ENCODE measurements around the gene SGK1.
"Not testable (repeated sequence)": the region's sequence is repeated elsewhere in the genome, so short reads cannot be mapped to it uniquely, and the experiment has no call there.

SGK1 gene

DNA sequence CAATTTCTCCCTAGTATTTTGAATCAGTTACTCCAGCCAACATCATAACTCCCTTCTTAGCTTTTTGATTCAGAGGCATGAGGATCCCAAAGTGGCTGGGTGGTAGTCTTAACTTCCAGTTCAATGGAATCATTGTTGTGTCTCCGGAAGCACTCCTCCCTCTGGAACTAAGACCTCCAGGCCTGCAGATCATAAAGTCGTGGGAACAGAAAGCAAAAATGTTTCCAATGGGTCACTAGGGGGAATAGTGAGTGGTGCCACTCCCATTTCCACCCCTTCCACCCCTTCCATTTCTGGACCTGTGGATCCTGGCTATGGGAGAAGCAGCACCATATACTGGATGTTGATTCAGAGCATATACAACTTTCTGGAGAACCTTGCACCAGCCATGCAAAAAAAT is 130.8 kb downstream of the SGK1 start:
- DNase-seq (ENCODE audit: low spot score) = no peak

DNA sequence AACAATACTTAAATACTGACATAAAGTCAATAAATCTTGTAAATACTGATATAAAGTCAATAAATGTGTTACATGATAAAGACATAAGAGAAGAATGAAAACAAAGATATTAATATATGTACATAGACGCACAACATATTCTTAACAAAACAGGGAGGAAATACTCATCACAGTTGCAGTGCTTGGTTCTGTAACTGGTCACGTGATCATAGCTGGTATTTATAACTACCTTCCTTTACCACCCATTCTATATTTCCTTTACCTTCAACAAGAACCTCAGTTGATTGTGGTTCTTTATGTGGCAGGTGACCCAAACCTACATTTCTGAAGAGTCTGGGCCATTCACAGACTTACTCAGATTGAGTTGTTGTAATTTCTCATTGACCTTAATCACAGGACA is 131.6 kb downstream of the SGK1 start:
- no peak for DNase-seq (ENCODE audit: low spot score)

DNA sequence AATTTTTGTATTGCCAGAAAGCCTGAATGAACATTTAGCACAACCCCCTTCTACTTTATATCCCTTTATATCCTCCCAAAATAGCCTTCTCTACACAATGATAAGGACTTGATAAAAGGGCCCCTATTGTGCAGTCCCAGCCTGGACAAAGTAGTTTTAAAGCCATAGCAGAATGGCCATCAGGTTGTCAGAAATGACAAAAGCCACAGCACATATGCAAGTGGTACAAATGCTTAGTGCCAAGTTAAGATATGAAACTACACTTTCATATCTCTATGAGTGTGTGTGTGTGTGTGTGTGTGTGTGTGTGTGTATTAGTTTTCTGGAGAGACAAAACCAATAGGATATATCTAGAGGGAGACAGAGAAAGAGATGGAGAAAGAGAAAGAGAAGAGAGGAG is 132.6 kb downstream of the SGK1 start:
- DNase-seq (ENCODE audit: low spot score) = no peak

DNA sequence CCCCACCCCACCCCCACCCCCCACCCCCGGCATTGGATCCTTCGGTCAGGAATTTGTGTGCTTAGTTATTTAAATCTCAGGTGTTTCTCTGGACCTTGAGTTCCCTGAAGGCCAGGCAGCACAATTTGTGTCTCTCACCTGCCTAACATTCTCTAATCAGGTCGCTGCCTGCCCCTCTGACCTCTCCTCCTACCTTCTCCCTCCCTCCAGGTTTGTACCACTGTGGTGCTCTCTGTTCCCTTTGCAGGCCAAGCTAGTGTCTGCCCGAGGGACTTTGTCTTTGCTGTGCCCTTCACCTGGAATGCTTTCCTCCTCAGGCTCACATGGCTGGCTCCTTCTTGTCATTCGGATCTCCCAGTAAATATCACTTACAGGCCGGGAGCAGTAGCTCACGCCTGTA is 134.1 kb downstream of the SGK1 start:
- DNase-seq (ENCODE audit: low spot score) = no peak

DNA sequence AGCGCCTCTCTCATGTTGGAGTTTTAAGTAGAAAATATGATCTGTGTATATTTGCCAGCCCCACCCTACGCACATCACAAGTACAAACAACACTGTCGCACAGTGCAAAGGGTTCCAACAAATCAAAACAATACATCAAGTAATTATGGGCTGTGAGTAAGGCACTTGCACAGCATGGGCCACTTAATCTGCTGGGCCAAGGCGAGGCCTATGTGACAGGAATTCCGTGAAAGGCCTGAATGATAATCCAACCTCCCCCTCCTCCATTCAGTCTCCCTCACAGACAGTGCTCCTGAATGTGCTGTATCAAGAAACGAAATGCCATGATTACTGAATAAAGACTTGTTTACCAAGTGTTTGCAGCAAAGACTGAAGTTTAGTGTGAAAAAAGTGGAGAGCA is 135.4 kb downstream of the SGK1 start:
- no peak for DNase-seq (ENCODE audit: low spot score)

DNA sequence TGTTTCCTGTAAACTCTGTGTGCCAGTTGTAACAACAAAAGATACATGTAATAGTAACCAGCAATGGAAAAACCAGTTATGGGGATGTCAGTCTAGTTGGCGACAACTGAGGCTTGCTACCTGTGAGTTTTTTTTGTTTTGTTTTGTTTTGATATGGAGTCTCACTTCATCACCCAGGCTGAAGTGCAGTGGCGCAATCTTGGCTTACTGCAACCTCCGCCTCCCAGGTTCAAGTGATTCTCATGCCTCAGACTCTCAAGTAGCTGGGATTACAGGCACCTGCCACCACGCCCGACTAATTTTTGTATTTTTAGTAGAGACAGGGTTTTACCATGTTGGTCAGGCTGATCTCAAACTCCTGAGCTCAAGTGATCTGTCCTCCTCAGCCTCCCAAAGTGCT is 136.2 kb downstream of the SGK1 start:
- not testable (repeated sequence) for DNase-seq (ENCODE audit: low spot score)

DNA sequence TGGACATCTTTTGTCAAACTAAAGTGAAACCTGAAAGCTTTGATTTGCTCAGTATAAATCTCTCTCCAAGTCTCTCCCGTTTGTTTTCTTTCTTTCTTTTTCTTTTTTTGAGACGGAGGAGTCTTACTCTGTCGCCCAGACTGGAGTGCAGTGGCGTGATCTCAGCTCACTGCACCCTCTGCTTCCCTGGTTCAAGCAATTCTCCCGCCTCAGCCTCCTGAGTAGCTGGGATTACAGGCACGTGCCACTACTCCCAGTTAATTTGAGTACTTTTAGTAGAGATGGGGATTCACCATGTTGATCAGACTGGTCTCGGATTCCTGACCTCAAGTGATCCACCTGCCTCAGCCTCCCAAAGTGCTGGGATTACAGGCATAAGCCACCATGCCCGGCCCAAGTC is 136.7 kb downstream of the SGK1 start:
- DNase-seq (ENCODE audit: low spot score) = not testable (repeated sequence)

DNA sequence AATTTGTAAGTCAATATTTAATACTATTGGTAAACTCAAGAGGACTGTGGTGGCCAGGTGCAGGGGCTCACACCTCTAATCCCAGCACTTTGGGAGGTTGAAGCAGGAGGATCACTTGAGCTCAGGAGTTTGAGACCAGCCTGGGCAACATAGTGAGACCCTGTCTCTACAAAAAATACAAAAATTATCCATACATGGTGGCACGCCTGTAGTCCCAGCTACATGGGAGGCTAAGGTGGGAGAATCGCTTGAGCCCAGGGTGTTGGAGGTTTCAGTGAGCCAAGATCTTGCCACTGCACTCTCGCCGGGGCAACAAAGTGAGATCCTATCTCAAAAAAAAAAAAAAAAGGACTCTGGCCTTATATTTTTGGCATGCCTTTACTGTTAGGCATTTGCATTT is 137.4 kb downstream of the SGK1 start:
- not testable (repeated sequence) for DNase-seq (ENCODE audit: low spot score)

DNA sequence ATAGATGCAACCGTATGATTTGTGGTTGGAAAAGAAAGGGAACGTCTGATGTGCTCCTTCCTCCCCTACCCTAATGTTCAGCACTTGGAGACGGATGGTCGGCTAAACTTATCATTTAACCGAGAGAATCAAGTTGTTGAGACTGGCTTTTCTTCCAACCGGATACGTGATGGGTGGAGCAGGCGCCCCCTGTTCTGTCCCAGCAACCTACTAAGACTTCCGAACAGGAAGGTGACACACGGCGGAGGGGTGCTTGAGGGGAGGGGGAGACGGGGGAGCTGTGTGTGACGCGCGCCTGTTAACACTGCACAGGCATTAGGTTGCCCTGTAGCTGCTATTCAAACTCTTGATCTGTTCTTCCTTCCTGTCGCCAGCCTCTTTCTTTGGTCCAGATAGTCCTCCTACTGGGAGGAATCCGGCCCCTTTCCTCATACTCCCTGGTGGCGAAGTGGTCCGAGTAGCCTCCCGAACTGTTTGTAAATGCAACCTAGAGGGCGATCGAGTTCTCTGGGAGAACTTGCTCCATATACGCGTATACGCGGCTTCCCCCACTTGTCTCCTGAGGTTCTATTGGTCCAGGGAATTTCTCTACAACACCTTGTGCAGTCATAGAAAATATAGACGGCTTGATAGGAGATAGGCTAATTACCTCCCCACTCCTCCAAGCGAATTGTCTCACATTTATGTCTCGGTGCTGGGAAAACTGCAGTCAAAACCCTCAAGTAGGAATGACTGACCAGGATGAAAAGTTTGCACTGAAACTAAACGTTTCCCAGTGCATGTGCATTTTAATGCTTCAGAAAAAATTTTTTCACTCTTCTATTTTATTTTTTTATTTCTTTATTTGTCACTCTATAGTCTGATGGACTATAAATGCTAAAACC is 139.5 kb downstream of the SGK1 start:
- DNase-seq (ENCODE audit: low spot score) = peak; percentile 88

DNA sequence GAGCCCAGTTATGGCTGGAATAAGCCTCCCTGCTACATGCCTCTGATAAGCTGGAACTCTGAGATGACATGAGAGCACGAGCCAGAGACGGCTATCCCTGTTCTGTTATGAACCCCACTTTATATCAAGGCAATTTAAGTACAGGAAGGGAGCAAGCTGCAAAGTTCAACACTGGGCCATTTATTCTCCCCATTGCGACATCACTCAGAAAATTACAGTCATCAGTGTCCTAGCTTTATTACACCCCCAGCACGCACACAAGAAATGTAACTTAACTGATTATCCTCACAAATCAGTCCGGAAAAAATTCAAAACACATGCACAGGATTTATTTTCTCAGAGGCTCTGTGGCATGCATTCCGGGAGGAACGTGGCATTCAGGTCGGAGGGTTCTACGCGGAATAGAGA is 140.2 kb downstream of the SGK1 start:
- peak; percentile 55 for DNase-seq (ENCODE audit: low spot score)

DNA sequence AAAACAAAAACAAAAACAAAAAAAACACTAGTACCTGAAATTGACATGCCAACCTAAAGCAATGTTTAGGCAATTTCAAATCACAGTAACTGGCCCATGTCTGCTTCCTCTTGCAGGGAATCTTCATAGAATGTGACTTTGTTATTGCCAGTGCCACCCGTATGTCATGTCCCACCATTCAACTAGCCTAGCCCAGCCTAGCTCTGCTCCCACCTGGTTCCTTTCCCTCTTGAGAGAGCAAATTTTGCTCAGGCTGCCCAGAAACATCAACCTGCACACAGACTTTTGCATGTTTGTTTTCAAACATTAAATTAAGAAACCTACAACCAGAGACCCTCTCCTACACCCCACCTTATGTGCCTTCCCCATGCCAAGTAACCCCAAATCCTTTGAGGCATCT is 140.7 kb downstream of the SGK1 start:
- no peak for DNase-seq (ENCODE audit: low spot score)

DNA sequence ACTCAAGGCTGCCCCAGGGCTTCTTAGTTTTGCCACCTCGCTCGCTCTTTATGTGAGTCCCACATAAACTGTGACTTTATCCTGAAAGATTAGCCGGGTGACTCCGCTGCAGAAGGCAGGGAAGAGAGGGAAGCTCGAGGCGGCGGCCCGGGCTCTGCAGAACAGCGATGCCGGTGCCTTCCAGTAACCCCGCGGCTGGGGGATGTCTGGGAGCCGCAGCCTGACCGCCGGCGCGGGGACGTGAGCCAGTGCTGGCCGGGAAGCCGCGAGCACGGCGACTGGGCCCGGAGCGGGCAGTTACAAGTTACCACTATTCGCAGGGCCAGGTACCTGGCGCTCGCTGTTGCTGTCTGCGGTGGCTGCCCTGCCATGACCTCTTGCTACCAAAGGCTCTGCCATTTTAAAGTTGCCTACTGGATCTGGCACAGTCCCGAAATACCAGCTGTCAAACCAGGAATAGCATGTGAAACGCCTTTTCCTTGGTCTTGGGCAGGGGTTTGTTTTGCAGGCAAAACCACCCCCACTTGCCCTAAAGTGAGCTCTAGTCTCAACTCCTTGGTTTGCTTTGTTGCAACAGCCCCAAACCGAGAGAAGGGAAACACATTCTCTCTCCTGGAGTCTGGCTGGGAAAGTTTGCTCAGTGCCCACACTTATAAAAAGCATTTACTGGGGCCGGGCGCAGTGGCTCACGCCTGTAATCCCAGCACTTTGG is 141.5 kb downstream of the SGK1 start:
- DNase-seq (ENCODE audit: low spot score) = peak; percentile 37

DNA sequence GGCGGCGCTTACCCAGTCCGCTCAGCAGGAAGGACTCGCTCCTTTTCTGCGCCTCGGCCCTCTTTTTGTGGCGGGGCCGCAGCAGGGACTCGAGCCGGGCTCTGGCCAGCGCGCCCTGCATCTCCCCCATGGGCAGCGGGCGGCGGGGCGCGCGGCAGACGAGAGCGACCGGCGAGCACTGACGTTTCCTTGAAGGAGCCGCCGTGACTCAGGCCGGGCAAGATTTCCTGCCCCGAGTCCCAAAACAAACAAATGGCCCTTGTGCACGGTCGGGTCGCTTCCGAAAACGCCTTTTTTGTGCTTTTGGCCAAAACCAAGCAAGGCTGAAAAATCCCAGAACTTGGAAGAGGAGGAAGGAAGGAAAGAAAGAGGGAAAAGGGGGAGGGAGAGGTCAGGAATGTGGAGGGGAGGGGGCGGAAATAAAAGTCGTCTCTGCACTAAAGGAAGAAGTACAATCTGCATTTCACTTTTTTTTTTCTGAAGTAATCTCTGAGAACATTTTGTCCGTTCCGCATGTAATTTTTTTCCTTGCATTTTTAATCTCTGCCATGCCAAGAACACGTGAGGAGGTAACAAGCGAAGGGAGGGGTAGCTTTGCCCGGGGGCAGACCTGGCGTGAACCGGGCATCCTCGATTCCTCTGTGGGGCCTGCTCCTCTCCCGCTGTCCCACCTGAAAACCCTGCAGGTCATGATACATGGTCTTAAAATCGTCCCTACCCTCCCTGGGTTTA is 142.2 kb downstream of the SGK1 start:
- DNase-seq (ENCODE audit: low spot score) = peak; percentile 74

DNA sequence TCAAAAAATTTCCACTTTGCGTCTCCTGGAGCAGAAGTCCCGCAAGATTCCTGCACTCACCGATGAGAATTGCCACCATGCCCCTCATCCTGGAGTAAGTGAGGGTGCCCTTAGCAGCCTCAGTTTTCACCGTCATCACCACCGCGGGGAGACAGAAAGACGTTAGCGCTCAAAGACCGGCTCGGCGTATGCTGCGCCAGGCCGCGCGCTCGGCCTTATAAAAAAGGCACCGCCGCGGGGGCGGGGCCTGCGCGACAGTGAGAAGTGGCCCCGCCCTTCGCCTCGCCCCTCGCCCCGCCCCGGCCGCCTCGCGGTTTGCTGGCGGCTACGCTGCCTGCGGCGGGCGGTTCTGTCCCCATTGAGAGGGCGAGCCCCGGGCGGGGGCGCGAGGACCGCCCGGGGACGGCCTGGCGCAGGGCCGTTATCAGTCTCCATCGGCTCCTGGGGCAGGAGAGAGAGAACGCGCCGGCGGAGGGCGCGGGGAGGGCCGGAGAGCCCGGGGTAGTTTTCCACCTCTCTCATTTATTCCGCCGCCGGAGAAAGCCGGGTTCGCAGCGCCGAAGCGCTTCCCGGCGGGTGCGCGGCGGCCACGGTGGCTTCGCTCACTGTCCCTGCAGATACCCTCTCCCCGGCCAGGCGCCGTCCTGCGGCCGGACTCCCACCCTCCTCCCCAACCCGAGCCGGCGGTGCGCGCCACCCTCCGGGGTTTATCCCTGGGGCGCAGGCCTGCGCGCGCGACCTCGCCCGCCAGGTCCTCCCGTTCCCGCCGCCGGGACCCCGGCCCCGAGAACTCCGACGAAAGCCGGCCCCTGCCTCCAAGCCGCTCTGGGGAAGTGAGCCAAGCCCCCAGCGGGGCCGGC is 143.0 kb downstream of the SGK1 start:
- peak; percentile 96 for DNase-seq (ENCODE audit: low spot score)

DNA sequence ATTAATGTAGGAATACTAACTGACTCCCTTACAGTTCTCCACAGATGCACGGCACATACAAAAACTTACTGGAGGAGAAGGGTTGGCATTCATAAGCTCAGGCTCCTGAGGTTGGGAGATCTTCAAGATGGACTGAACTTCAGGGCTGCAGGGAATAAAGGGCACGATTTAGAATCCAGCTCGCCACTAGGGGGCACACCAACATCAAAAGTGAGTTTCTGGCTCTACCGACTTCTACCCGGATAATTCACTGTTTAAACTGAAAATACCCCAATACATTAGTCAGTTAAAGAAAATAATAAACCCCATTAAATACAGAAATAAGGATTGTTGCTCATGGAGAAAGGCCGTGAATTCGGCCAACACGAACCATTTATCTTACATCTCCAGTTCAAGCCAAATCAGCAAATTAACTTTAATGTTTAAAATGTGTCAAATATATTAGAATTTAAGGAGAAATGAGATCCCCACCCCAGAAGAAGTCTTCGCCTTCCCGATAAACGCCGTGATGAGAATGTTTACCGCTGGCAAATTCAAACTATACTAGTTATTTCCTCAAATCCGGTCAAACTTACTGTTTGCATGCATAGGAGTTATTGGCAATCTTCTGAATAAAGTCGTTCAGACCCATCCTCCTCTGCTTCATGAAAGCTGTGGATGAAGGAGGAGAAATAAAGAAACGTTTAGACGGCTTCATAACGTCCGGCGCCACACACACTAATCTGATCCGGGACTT is 143.8 kb downstream of the SGK1 start:
- DNase-seq (ENCODE audit: low spot score) = peak; percentile 65

DNA sequence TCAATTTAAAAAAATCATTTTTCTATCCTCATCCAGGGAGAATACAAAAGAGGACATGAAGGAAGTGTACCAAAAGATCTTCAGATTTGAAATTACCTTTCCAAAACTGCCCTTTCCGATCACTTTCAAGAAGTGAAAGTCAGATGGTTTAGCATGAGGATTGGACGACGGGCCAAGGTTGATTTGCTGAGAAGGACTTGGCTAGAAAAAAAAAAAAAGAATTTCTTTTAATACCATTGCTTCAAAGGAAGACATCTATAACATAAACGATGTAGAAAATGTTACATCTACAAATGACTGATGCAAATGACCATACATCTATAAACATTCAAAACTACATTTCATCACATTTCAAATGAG is 144.6 kb downstream of the SGK1 start:
- no peak for DNase-seq (ENCODE audit: low spot score)

DNA sequence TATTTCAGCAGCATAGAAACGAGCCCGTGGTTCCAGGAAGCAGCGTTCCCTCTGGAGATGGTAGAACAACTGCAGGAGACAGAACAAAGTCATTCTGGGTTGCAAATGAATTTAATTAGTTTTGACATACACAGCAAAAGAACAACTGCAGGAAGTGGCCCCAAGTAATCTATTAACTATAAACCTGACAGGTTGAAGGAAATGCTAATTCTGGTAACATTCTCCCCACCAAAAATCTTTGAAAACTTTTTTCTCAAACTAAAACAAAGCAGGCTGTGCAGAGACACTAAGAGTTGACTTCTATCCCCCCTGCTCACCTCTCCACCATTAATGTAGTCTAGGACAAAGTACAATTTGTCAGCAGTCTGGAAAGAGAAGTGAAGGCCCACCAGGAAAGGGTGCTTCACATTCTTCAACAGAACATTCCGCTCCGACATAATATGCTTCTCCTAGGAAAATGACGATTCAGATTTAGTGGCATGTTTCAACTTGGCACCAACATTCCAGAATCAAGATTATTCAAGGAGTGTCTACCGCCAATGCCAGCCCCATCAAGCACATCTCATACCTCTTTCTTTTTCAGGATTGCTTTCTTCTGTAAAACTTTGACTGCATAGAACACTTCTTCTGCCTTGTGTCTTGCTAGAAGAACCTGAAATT is 145.1 kb downstream of the SGK1 start:
- no peak for DNase-seq (ENCODE audit: low spot score)

DNA sequence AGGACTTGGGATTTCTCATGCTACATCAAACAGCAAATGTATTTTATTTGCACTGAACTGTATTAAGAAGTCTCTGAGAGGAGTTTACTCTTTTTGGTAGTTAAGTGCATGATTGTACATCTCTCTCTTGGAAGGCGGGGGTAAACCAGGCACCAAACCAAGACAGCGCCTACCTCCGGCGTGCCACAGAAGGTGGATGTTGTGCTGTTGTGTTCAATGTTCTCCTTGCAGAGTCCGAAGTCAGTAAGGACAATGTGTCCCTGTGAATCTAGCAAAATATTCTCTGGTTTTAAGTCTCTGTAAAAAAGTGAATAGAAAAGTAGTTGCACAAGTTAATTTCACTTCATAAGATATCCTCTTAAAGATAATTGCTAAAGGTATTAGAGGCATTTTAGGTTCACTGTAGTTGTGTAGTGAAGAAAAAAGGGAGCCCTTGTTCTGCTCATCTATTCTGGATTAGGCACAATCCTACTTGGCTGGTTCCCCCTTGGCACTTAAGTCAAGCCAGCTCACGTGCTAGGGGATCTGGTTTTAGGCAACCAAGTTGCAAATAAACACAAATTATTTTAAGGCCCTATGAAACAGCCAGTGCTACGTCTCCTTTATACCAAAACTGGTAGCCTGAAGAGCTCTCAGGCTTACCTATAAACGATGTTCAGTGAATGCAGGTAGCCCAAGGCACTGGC is 145.7 kb downstream of the SGK1 start:
- no peak for DNase-seq (ENCODE audit: low spot score)

DNA sequence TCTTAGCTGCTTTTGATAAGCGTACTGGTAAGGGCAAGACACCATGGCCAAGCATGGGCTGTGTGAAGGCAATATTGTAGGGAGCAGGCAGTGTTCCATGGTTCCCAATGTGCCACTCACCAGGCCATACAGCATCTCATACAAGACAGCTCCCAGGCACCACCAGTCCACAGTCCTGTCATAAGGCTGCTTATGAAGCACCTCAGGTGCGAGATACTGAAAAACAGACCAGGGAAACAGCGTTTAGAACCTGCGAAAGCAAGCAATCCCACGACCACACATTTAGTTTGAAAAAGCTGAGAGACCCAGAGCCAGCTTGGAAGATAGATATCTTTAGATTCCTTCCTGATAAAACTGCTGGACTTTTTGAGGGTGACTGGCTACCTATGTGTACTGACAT is 146.4 kb downstream of the SGK1 start:
- DNase-seq (ENCODE audit: low spot score) = no peak

DNA sequence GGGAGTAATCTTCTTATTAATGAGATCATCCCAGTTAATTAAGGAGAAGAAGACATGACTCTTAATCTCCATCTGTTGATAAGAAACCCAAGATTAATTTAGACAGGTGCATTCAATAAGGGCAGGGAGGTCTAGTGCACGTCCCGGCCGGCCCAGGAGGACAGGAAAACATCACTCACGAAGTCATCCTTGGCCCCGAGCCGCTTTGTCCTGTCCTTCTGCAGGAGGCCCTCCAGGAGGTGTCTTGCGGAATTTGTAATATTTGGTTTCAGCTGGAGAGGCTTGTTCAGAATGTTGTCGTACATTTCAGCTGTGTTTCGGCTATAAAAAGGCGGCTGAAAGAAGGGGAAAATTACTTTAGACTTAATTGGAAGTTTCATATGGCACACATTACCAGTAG is 147.1 kb downstream of the SGK1 start:
- no peak for DNase-seq (ENCODE audit: low spot score)

All from GM03348 (cell line).